Sigmoid colon (tissue), 7 donors: ENCODE data around the gene SPPL3. TPM values are rescaled to one million over a fixed set of nuclear protein-coding genes. Genes with fewer than 3 reads are reported as not detected.

Experiments used
- DNase-seq: peaks from one replicate; pipeline ENCODE4 v3.0.0-alpha.2; 2019
- H3K27ac ChIP-seq, 4 donors: fragments of 200-600 bp; sonication (generic); one replicate each; pipeline ENCODE4 v1.5.1; 2016 to 2019; ENCODE audit warnings: mild to moderate bottlenecking in 1 of 4
- H3K27me3 ChIP-seq, 3 donors: fragments of 200-600 bp; sonication (generic); one replicate each; pipeline ENCODE4 v1.5.1; 2019; ENCODE audit warnings: mild to moderate bottlenecking in 1 of 3
- H3K36me3 ChIP-seq, 4 donors: fragments of 200-600 bp; sonication (generic); one replicate each; pipeline ENCODE4 v1.5.1; 2016 to 2019
- H3K4me1 ChIP-seq, 4 donors: fragments of 200-600 bp; sonication (generic); one replicate each; pipeline ENCODE4 v1.5.1; 2017 to 2019
- H3K4me3 ChIP-seq, 4 donors: fragments of 200-600 bp; sonication (generic); one replicate each; pipeline ENCODE4 v1.5.1; 2017 to 2019; ENCODE audit warnings: mild to moderate bottlenecking in 2 of 4, moderate library complexity in 1 of 4
- H3K9me3 ChIP-seq, 4 donors: fragments of 200-600 bp in 3 of 4; sonication (generic) in 3 of 4; one replicate each; pipeline versions ENCODE4 v1.5.1 to v1.6.1; 2013 to 2019
- CTCF ChIP-seq, 4 experiments: fragments of 450-650 bp in 3 of 4; fragments of 200-600 bp in 1 of 4; IDR thresholded peaks; one replicate each; pipeline ENCODE4 v1.5.1; 2016 to 2019; ENCODE audit warnings: antibody characterized with exemption in 4 of 4, mild to moderate bottlenecking in 3 of 4, moderate library complexity in 2 of 4
- EP300 ChIP-seq, 4 donors: sonication (generic); formaldehyde crosslinking; IDR thresholded peaks; one replicate each; pipeline ENCODE4 v1.6.1; 2017; ENCODE audit warnings: antibody characterized with exemption in 4 of 4
- POLR2A ChIP-seq, 2 donors: fragments of 450-650 bp; IDR thresholded peaks; one replicate each; pipeline ENCODE4 v1.6.1; 2016; ENCODE audit warnings: antibody characterized with exemption in 2 of 2, mild to moderate bottlenecking in 2 of 2, moderate library complexity in 2 of 2
- POLR2AphosphoS5 ChIP-seq, 4 donors: sonication (generic); formaldehyde crosslinking; IDR thresholded peaks; one replicate each; pipeline ENCODE4 v1.6.1; 2017; ENCODE audit warnings: antibody characterized with exemption in 4 of 4
- WGBS, 2 donors: extraction: QIAGEN DNeasy Blood & Tissue Kit; methylation state at CpG; one replicate each; pipeline ENCODE4 v1.1.7; 2013; 5-methylcytosine and 5-hydroxymethylcytosine counted together
- intact Hi-C: fragments of 100-400 bp; cut with DNase I; formaldehyde crosslinking; loops from one replicate; pipeline ENCODE4 v1.15.1; 2023
- polyA plus RNA-seq, 3 donors: library from polyadenylated mRNA; stranded (reverse); fragments of 200-250 nt; gene quantifications; one replicate each; pipeline ENCODE4 v1.2.3, GENCODE V29; 2013
- total RNA-seq, 4 donors: library from RNA; depleted of rRNA; stranded (reverse); fragments of >200 nt; gene quantifications; one replicate each; pipeline ENCODE4 v1.1.0, GENCODE V29; 2016
- donor health status: healthy with polysubstance abuse.
- donor health status: Bipolar disorder and iron deficiency.
- donor health status: healthy.

SPPL3 gene
- total and polyA plus RNA-seq, 7 donors, result 8.6 to 28.0 (median 19.3) TPM

GRCh38 chr12:120817559-120818330 is 86.4 kb downstream of the SPPL3 start:
- TF ChIP-seq EP300 (IDR thresholded peaks at IDR 0.05) (no peak), CTCF (IDR thresholded peaks at IDR 0.05) (no peak), POLR2AphosphoS5 (IDR thresholded peaks at IDR 0.05) (no peak), POLR2A (IDR thresholded peaks at IDR 0.05) (no peak)
- H3K4me3 ChIP-seq, result no peak overlapping the region
- no peaks in the 10 kb centered on the region for H3K36me3 ChIP-seq
- no peak overlapping the region for H3K27ac ChIP-seq
- intact Hi-C loops, result no loop called here
- H3K27me3 ChIP-seq, result no peaks in the 10 kb centered on the region
- no peak for DNase-seq
- no peaks in the 10 kb centered on the region for H3K9me3 ChIP-seq
- peaks cover 0 to 43% (median 17%) of the 10 kb centered on the region in 4 donors for H3K4me1 ChIP-seq
- 32 to 81% methylated on average over 6 of the region's 6 CpGs for WGBS, 2 donors

- H3K27ac ChIP-seq, result no peak overlapping the region
- H3K9me3 ChIP-seq, result no peaks in the 10 kb centered on the region
- TF ChIP-seq EP300 (IDR thresholded peaks at IDR 0.05), result no peak
- TF ChIP-seq POLR2AphosphoS5 (IDR thresholded peaks at IDR 0.05), result no peak
- TF ChIP-seq CTCF (IDR thresholded peaks at IDR 0.05), result no peak
- no peak for DNase-seq
- no peaks in the 10 kb centered on the region for H3K27me3 ChIP-seq
- no peak overlapping the region for H3K4me3 ChIP-seq
- no peaks in the 10 kb centered on the region for H3K36me3 ChIP-seq
- intact Hi-C loops, result no loop called here
- 50 to 76% methylated on average over 2 of the region's 2 CpGs for WGBS, 2 donors
- peaks cover 0 to 36% (median 22%) of the 10 kb centered on the region in 4 donors for H3K4me1 ChIP-seq
These were observed 87.8 kb downstream of the SPPL3 start for GRCh38 chr12:120816363-120816762.

GRCh38 chr12:120814903-120815429 is 89.2 kb downstream of the SPPL3 start:
- Histone ChIP-seq H3K4me3 (no peak overlapping the region), H3K27ac (no peak overlapping the region), H3K36me3 (peaks cover 0 to 7% (median 0%) of the 10 kb centered on the region in 4 donors), H3K4me1 (peaks cover 0 to 35% (median 22%) of the 10 kb centered on the region in 4 donors), H3K27me3 (no peaks in the 10 kb centered on the region), H3K9me3 (no peaks in the 10 kb centered on the region)
- TF ChIP-seq POLR2A (IDR thresholded peaks at IDR 0.05), result no peak
- no peak for TF ChIP-seq EP300 (IDR thresholded peaks at IDR 0.05)
- TF ChIP-seq POLR2AphosphoS5 (IDR thresholded peaks at IDR 0.05), result no peak
- no peak for TF ChIP-seq CTCF (IDR thresholded peaks at IDR 0.05)
- intact Hi-C loops, result no loop called here
- DNase-seq, result no peak
- 23 to 52% methylated on average over 1 of the region's 1 CpG for WGBS, 2 donors

- Histone ChIP-seq H3K4me3 (no peak overlapping the region), H3K9me3 (no peaks in the 10 kb centered on the region), H3K27me3 (no peaks in the 10 kb centered on the region), H3K27ac (no peak overlapping the region), H3K4me1 (peaks cover 0 to 29% (median 22%) of the 10 kb centered on the region in 4 donors), H3K36me3 (peaks cover 0 to 13% (median 0%) of the 10 kb centered on the region in 4 donors)
- 88 to 93% methylated on average over 2 of the region's 2 CpGs for WGBS, 2 donors
- DNase-seq, result no peak
- intact Hi-C loops, result no loop called here
- TF ChIP-seq POLR2A (IDR thresholded peaks at IDR 0.05) (no peak), POLR2AphosphoS5 (IDR thresholded peaks at IDR 0.05) (no peak), EP300 (IDR thresholded peaks at IDR 0.05) (no peak), CTCF (IDR thresholded peaks at IDR 0.05) (no peak)
These were observed 89.8 kb downstream of the SPPL3 start for GRCh38 chr12:120814203-120814902.
